Measurements from ENCODE around the gene THEMIS. TPM values are rescaled to one million over a fixed set of nuclear protein-coding genes. Genes with fewer than 3 reads are reported as not detected.

THEMIS gene, protein sequence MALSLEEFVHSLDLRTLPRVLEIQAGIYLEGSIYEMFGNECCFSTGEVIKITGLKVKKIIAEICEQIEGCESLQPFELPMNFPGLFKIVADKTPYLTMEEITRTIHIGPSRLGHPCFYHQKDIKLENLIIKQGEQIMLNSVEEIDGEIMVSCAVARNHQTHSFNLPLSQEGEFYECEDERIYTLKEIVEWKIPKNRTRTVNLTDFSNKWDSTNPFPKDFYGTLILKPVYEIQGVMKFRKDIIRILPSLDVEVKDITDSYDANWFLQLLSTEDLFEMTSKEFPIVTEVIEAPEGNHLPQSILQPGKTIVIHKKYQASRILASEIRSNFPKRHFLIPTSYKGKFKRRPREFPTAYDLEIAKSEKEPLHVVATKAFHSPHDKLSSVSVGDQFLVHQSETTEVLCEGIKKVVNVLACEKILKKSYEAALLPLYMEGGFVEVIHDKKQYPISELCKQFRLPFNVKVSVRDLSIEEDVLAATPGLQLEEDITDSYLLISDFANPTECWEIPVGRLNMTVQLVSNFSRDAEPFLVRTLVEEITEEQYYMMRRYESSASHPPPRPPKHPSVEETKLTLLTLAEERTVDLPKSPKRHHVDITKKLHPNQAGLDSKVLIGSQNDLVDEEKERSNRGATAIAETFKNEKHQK
- total RNA-seq (not detected in 2 replicates), polyA plus RNA-seq (not detected in 2 replicates)

DNA sequence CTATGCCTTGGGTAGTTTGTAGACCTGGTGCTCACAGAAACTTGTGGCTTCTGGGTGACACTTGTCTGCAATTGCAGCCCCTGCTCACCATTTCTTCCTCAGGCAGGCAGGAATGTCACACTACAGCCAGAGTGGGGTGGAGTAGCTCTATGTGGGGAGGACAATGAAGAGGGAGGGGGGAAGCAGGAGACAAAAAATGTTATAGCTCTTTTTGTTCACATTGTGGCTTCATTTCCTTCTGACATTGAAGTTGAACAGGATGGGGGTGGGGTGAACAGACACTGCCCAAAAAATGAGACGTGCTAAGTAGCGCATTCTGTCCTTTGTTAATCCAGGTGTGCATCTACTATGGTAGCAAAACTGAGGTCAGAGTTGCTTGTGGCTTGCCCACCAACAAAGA is at the start of gene THEMIS:
THEMIS (minus strand) TSS at position 124 of the 400 bp plus-strand sequence. CDS start 126 bp downstream, outside the sequence.
- TF ChIP-seq EZH2phosphoT487 (IDR thresholded peaks at IDR 0.05; ENCODE audit: low read depth, severe bottlenecking, unreplicated experiment), result no peak
- TF ChIP-seq EZH2 (IDR thresholded peaks at IDR 0.05; ENCODE audit: borderline replicate concordance), result no peak
- TF ChIP-seq, protein P1, sequence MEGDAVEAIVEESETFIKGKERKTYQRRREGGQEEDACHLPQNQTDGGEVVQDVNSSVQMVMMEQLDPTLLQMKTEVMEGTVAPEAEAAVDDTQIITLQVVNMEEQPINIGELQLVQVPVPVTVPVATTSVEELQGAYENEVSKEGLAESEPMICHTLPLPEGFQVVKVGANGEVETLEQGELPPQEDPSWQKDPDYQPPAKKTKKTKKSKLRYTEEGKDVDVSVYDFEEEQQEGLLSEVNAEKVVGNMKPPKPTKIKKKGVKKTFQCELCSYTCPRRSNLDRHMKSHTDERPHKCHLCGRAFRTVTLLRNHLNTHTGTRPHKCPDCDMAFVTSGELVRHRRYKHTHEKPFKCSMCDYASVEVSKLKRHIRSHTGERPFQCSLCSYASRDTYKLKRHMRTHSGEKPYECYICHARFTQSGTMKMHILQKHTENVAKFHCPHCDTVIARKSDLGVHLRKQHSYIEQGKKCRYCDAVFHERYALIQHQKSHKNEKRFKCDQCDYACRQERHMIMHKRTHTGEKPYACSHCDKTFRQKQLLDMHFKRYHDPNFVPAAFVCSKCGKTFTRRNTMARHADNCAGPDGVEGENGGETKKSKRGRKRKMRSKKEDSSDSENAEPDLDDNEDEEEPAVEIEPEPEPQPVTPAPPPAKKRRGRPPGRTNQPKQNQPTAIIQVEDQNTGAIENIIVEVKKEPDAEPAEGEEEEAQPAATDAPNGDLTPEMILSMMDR (IDR thresholded peaks at IDR 0.05; ENCODE audit: poor library complexity), result no peak
- no peak within 1 kb of the TSS for H3K4me2 ChIP-seq
- no peak within 1 kb of the TSS for H3K27ac ChIP-seq
- no peak within 1 kb of the TSS for H3K4me3 ChIP-seq
- H4K20me1 ChIP-seq (ENCODE audit: insufficient read depth, poor library complexity, severe bottlenecking), result no peaks in the 10 kb centered on the region
- H3K9me3 ChIP-seq (ENCODE audit: low read depth), result no peaks in the 10 kb centered on the region
- no peak within 1 kb of the TSS for H2AFZ ChIP-seq
- 98% methylated on average over 2 of the region's 2 CpGs for WGBS (ENCODE audit: low lambda C conversion rate, missing lambda C conversion rate)
- H3K36me3 ChIP-seq (replicated peaks; ENCODE audit: insufficient read depth, low read depth), result no peaks in the 10 kb centered on the region
- H3K79me2 ChIP-seq, result no peaks in the 10 kb centered on the region
- no peak for DNase-seq (ENCODE audit: low spot score)
- H3K9me2 ChIP-seq (replicated peaks; ENCODE audit: insufficient read depth), result no peaks in the 10 kb centered on the region
- no peaks in the 10 kb centered on the region for H3K27me3 ChIP-seq
- H3K4me1 ChIP-seq (ENCODE audit: insufficient read depth), result no peaks in the 10 kb centered on the region

DNA sequence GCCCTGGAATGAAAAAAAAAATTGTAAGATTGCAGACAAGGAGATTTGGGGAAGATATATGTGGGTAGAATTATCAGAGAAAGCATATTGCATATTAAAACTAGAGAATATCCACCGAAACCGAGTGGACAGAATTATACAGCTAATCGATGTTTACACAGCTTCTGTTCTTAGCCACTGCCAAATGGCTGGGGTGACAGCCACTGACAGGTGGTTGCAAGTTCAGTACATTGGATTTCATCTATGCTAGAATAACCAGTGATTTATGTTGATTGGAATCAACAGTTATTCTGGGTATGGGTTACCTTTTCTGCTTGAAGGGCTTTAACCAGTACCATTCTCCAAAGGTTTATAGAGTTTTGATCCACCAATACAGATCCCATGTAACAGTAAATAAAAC is 48.4 kb upstream of the THEMIS start:
- Histone ChIP-seq H3K27ac (no peak overlapping the region), H2AFZ (no peak overlapping the region), H3K4me3 (no peak overlapping the region), H3K79me2 (no peaks in the 10 kb centered on the region), H3K4me1 (ENCODE audit: insufficient read depth) (no peaks in the 10 kb centered on the region), H4K20me1 (ENCODE audit: insufficient read depth, poor library complexity, severe bottlenecking) (no peaks in the 10 kb centered on the region), H3K4me2 (no peak overlapping the region), H3K9me3 (ENCODE audit: low read depth) (no peaks in the 10 kb centered on the region), H3K9me2 (replicated peaks; ENCODE audit: insufficient read depth) (no peaks in the 10 kb centered on the region), H3K36me3 (replicated peaks; ENCODE audit: insufficient read depth, low read depth) (no peaks in the 10 kb centered on the region), H3K27me3 (no peaks in the 10 kb centered on the region)
- WGBS (ENCODE audit: low lambda C conversion rate, missing lambda C conversion rate), result 89% methylated on average over 3 of the region's 3 CpGs
- TF ChIP-seq, protein P1 (IDR thresholded peaks at IDR 0.05; ENCODE audit: poor library complexity), result no peak
- TF ChIP-seq EZH2 (IDR thresholded peaks at IDR 0.05; ENCODE audit: borderline replicate concordance), result no peak
- no peak for TF ChIP-seq EZH2phosphoT487 (IDR thresholded peaks at IDR 0.05; ENCODE audit: low read depth, severe bottlenecking, unreplicated experiment)
- DNase-seq (ENCODE audit: low spot score), result no peak

- Histone ChIP-seq H3K9me3 (ENCODE audit: low read depth) (no peaks in the 10 kb centered on the region), H3K79me2 (no peaks in the 10 kb centered on the region), H3K9me2 (replicated peaks; ENCODE audit: insufficient read depth) (no peaks in the 10 kb centered on the region), H3K4me3 (no peak overlapping the region), H3K4me1 (ENCODE audit: insufficient read depth) (no peaks in the 10 kb centered on the region), H3K4me2 (no peak overlapping the region), H2AFZ (no peak overlapping the region), H4K20me1 (ENCODE audit: insufficient read depth, poor library complexity, severe bottlenecking) (no peaks in the 10 kb centered on the region), H3K27ac (no peak overlapping the region), H3K27me3 (no peaks in the 10 kb centered on the region), H3K36me3 (replicated peaks; ENCODE audit: insufficient read depth, low read depth) (no peaks in the 10 kb centered on the region)
- WGBS (ENCODE audit: low lambda C conversion rate, missing lambda C conversion rate), result 93% methylated on average over 2 of the region's 2 CpGs
- TF ChIP-seq EZH2phosphoT487 (IDR thresholded peaks at IDR 0.05; ENCODE audit: low read depth, severe bottlenecking, unreplicated experiment) (no peak), EZH2 (IDR thresholded peaks at IDR 0.05; ENCODE audit: borderline replicate concordance) (no peak)
- TF ChIP-seq, protein P1 (IDR thresholded peaks at IDR 0.05; ENCODE audit: poor library complexity), result no peak
- no peak for DNase-seq (ENCODE audit: low spot score)
Measured at GRCh38 chr6:127946388-127946787, 45.5 kb upstream of the THEMIS start.

All from hepatocyte (in vitro differentiated cells).